Retinal pigment epithelial cell (primary cell): ENCODE results near the gene FAAH.
A peak's percentile ranks its signal among the peaks of the same experiment; 100 is the strongest.

Experiments
- DNase-seq: peaks from one replicate; pipeline ENCODE4 v3.0.0-alpha.2; 2010; ENCODE audit warnings: low read depth
- H3K4me3 ChIP-seq: 2 replicates; pipeline ENCODE4 v1.5.1; 2011; ENCODE audit warnings: mild to moderate bottlenecking, low read length, control low read depth, moderate library complexity
- TF ChIP-seq, protein P1 (sequence below): conservative IDR thresholded peaks from 2 replicates; pipeline ENCODE4 v1.5.1; 2011; ENCODE audit warnings: low read depth, low read length, control low read depth, inconsistent platforms

The FAAH gene

DNA sequence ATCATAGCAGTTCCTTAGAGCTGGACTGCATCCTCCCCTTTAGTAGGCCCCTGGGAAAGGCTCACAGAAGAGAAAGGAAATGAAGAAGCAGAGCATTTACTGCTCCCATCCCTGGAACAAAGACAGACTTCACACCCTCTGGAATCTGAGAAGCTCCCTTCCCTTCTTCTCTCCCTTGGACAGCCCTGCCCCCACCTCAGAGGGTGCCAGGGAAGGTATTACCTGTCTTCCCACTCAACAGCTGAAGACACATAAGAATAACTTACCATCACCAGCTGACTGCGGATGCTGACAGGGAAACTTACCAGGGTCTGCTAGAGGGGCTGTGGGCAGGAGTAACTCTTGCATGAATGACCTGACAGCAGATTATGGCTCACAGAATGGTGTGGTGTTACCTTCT is 14.1 kb upstream of the FAAH start:
- no peak for DNase-seq
- no peak overlapping the region for H3K4me3 ChIP-seq
- TF ChIP-seq, protein P1, sequence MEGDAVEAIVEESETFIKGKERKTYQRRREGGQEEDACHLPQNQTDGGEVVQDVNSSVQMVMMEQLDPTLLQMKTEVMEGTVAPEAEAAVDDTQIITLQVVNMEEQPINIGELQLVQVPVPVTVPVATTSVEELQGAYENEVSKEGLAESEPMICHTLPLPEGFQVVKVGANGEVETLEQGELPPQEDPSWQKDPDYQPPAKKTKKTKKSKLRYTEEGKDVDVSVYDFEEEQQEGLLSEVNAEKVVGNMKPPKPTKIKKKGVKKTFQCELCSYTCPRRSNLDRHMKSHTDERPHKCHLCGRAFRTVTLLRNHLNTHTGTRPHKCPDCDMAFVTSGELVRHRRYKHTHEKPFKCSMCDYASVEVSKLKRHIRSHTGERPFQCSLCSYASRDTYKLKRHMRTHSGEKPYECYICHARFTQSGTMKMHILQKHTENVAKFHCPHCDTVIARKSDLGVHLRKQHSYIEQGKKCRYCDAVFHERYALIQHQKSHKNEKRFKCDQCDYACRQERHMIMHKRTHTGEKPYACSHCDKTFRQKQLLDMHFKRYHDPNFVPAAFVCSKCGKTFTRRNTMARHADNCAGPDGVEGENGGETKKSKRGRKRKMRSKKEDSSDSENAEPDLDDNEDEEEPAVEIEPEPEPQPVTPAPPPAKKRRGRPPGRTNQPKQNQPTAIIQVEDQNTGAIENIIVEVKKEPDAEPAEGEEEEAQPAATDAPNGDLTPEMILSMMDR: no peak

DNA sequence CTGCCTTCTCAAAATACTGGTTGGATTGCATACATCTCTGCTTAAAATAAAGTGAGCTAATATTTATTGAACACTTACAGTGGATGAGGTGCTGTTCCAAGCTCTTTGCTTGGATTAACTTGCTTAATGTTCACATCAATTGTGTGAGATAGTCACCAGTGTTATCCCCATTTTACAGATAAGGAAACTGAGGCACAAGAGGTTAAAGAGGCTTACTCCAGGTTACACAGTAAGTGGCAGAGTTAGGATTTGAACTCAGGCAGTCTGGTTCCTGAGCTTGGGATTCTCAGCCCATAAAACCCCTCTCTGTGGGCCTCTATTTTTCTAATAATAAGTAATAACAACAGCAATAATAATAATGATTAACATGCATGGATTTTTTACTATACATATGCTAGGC is 13.6 kb upstream of the FAAH start:
- TF ChIP-seq, protein P1: no peak
- DNase-seq: no peak
- no peak overlapping the region for H3K4me3 ChIP-seq

DNA sequence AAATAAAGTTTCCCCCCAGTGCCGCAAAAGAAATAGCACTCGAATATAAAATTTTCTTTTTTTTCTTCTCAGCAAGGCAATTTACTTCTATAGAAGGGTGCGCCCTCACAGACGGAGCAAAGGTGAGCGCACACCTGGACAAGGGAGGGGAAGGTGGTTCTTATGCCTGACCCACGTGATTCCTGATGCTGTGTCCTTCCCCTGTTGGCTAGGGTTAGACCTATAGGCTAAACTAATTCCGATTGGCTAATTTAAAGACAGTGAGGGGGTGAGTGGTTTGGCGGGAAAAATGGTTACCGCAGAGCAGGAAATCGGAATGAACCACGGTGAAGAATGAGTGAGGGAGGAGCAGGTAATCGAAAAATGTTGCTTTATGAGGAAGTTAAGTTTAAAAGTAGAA is 607 bp upstream of the FAAH start:
- TF ChIP-seq, protein P1: no peak
- no peak for DNase-seq
- no peak overlapping the region for H3K4me3 ChIP-seq

DNA sequence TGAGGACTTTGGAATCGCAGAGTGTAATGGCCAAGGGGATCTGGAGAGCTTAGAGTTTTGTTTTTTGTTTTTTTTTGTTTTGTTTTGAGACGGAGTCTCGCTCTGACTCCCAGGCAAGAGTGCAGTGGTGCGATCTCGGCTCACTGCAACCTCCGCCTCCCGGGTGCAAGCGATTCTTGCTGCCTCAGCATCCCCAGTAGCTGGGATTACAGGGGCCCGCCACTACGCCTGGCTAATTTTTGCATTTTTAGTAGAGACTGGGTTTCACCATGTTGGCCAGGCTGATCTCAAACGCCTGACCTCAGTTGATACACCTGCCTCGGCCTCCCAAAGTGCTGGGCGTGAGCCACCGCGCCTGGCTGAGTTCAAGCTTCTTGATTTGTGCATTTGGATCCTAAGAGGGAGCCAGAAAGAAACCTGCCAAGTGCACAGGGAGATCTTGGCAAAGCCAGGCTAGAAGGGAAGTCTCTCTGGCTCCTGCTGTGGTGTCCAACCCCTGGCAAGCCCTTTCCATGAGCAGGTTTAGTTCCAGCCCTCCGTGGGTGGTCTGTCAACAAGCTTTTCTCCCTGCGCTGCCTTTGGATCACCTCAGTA is 852 bp downstream of the FAAH start:
- TF ChIP-seq, protein P1: no peak
- H3K4me3 ChIP-seq: peak overlapping the region; percentile 46
- no peak for DNase-seq

DNA sequence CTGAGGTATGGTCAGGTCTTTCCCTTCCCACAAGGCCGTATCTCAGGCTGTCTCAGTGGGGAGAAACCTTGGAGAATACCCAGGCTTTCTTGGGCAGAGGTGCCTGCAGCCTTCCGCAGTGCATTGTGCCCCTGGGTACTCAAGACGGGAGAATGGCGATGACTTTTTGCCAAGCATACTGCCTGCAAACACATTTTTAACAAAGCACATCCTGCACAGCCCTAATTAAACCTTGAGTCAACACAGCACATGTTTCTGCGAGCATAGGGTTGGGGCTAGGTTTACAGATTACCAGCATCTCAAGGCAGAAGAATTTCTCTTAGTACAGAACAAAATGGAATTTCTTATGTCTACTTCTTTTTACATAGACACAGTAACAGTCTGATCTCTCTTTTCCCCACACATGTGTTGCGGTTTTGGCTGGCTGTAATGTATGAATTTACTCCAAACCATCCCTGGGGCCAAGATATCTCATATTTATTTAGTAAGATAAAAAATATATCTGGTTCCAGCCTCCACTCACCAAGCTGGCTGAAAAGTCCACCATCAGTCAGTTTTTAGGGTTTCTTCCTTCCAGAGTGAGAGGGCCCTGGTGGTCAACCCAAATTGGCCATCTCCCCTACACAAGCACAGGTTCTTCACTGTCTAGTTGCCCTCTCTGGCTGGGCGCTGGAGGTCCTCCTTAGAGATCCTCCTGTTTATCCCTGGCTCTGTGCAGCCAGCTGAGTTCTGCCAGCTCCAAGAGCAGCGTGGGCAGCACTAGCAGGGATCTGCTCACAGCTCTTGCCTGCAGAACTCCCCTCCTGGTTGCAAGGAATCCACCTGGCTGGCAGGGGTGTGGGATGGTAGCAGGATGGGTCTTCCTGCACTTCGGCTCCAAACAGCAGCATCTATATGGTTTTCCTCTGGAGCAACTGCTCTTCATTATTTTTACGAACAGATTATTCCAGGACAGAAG is 2.6 kb downstream of the FAAH start:
- no peak overlapping the region for H3K4me3 ChIP-seq
- DNase-seq: no peak
- TF ChIP-seq, protein P1: no peak

DNA sequence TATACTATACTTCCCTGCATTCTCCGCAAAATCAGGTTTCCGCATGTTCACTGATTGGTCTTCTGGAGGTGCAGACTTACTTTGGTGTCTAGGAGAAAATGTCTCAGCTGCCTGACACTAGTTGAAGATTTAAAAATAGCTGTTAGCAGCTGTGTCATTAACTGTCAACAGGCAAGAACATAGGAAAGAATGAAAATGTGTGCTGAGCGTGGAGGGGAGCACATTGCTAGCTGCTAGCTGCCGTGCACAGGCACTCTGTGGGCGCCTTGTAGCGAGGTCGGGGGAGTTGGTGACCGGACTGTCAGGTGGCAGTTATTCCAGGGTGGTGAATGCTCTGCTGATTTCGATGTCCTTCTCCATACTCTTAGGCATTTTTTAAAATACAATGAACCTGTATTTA is 5.2 kb downstream of the FAAH start:
- TF ChIP-seq, protein P1: no peak
- DNase-seq: no peak
- no peak overlapping the region for H3K4me3 ChIP-seq
